Superior temporal gyrus (tissue), 1 donor: ENCODE results near the gene TXNDC11.

Source experiments
- DNase-seq: peaks from one replicate; pipeline ENCODE4 v3.0.0-alpha.2; 2016; ENCODE audit errors: extremely low spot score

The TXNDC11 gene

GRCh38 chr16:11660565-11660964 is 82.1 kb downstream of the TXNDC11 start:
- DNase-seq, result no peak

DNA sequence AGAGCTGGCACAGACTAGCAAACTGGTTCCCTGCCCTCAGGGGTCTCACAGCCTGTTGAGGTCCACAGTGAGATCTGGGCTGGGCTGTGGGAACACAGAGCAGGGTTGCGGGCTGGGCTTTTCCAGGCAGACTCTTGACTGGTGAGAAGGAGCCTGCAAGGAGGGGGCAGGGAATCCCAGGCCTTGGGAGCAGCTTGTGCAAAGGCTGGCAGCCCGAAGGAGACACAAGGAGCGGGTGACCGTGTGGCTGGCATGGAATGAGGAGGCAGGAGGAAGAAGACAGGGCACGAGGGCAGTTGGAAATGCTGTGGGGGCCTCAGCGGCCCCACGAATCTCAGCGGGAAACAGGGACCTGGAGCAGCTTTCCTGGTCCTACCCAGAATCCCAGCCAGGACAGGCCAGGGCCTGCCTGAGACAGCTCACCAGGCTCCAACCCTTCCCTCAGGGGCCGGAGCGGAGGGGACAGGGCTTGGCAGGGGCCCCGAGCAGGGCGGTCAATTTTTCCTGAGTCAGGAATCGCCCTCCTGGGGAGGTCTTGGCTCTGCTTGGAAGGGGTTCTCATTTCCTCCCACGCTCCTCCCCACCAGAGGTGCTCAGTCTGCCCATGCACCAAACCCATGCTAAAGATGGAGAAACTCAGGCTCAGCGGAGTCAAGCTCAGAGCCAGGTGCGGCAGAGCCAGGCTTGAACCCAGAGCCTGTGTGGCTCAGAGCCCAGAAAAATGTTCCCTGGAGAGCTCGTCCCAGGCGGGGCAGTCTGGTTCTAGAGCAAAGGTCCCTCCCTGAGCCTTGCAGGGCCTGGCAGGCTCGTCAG is 83.6 kb downstream of the TXNDC11 start:
- no peak for DNase-seq

- no peak for DNase-seq
These were observed 85.1 kb downstream of the TXNDC11 start for GRCh38 chr16:11657556-11657955.

DNA sequence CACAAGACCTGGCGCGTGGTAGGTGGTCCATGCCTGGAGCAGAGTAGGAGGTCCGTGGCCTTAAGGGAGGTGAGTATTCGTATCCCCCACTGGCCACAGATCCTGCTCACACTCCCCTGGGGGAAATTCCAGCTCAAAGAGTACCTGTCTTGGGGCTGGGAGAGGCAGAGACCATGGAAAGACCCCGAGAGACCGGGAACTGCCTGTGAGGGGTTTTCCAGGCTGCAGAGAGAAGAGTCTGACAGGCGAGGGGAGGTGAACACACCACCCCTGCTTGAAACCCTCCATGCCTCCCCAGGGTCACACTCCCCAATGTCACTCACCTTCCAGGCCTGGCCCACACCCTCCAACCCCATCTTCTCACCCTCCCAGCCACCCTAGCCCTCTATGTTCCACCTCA is 87.0 kb downstream of the TXNDC11 start:
- DNase-seq, result no peak

DNA sequence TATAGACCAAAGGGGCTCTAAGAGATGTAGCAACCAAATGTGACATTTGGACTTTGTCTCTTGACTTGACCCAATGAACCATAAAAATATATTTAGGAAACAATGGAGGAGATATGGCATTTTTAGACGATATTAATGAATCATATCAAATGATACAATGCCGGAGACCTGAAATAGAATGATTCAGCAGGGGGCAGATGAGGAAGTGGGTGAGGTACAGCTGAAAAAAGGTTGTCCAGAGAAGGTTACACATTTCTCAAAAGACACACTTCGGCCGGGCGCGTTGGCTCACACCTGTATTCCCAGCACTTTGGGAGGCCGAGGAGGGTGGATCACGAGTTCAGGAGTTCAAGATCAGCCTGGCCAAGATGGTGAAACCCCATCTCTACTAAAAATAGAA is 90.9 kb downstream of the TXNDC11 start:
- DNase-seq, result no peak

- no peak for DNase-seq
These were observed 91.7 kb downstream of the TXNDC11 start for GRCh38 chr16:11650641-11651591.

DNA sequence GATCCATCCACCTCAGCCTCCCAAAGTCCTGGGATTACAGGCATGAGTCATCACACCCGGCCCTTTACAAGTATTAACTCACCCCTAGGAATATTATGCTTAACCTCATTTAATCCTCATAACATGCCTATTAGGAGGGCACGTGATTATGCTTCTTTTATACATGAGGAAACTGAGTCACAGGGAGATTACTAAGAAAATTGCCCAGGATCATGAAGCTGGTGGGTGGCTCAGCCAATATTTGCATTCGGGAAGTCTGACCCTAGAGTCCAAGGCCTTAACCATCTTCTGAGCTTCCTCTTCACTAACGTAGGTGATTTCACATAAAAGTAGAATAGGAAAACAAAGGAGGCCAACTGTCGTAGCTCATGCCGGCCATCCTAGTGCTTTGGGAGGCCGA is 93.4 kb downstream of the TXNDC11 start:
- no peak for DNase-seq

- DNase-seq, result no peak
These were observed 99.9 kb downstream of the TXNDC11 start for GRCh38 chr16:11642765-11643116.

DNA sequence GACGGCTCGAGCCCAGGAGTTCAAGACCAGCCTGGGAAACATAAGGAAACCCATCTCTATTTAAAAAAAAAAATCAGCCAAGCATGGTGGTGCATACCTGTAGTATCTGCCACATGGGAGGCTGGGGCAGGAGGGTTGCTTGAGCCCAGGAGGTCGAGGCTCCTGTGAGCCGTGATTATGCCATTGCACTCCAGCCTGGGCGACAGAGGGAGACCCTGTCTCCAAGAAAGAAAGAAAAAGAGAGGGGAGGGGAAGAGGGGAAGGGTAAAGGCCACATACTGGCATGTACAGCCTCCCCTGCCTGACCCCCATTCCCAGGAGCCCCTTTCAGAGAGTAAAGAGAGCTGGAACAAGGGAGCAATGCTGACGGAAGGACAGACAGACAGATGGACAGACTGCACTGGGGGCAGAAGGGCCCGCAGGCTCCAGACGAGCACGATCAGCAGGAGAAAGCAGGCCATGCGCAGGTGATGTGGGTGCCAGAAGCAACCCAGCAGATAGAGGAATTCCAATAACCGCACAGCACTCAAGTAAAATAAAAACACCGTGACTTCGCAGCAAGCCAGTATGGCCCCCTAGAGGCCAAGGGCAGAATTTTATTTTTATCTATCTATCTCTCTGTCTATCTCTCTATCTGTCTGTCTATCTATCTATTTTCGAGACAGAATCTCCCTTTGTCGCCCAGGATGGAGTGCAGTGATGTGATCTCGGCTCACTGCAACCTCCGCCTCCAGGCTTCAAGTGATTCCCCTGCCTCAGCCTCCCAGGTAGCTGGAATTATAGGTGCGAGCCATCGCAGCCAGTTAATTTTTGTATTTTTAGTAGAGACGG is 101.5 kb downstream of the TXNDC11 start:
- DNase-seq, result peak; percentile 83

GRCh38 chr16:11639925-11640899 is 102.4 kb downstream of the TXNDC11 start:
- peak; percentile 77 for DNase-seq

- DNase-seq, result no peak
These were observed 103.6 kb downstream of the TXNDC11 start for GRCh38 chr16:11639008-11639562.

DNA sequence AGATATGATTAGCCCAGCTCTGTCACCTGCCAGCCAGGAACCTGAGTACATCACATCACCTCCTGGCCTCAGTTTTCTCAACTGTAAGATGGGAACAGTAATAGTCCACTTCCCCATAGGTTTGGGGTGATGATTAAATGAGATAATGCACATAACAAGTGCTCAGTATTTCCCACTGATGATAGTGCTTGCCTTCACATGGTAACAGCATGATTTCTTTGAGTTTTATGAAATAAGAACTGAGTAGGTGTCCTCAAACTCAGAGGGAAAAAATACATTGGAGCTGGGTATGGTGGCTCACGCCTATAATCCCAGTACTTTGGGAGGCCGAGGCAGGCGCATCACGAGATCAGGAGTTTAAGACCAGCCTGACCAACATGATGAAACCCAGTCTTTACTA is 104.5 kb downstream of the TXNDC11 start:
- DNase-seq, result no peak

- no peak for DNase-seq
These were observed 105.3 kb downstream of the TXNDC11 start for GRCh38 chr16:11637320-11637719.

DNA sequence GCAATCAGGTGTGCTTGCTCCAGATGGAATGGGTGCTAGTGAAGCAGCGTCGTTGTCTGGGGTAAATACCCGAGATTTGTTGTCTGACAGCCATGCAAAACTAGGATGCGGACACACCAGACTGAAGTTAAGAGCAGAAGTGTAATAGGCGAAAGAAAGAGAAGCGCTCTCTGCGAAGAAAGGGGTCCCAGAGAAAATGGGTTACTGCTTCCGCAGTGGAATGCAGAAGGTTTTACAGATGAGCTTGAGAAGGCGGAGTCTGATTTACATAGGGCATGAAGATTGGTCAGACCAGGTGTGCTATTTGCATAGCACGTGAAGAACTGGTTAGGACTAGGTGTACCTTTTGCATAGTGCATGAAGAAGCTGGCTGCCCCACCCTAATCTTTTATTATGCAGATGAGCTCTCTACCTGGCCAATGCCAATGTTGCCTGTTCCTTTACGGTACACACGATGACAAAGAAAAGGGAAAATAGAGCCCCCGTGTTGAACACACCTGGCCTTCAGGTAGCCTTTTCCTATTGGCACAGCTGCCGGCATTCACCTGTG is 106.4 kb downstream of the TXNDC11 start:
- DNase-seq, result no peak

- no peak for DNase-seq
These were observed 106.9 kb downstream of the TXNDC11 start for GRCh38 chr16:11635679-11636171.

DNA sequence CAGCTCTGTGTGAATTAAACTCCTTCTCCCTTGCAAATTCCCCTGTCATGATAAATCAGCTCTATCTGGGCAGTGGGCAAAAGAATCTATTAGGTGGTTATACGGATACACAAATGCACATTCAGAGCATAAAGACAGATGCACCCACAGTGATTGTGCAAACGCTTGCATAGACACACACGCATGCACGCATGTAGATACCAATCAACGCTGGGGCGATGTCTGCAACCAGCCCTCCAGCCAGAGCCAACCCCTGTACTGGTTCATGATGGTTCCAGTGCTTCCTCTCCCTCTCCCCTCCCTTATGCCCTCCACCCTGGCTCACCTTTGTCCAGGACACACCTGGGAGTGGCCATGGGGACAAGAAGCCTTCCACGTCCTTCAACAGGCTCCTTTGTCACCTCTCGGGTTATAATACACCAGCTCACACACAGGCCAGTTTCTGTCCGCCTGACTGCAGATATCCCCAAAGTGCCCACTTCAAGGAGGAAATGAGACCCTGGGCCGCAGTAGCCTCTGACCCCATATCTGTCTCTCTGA is 107.5 kb downstream of the TXNDC11 start:
- DNase-seq, result no peak

DNA sequence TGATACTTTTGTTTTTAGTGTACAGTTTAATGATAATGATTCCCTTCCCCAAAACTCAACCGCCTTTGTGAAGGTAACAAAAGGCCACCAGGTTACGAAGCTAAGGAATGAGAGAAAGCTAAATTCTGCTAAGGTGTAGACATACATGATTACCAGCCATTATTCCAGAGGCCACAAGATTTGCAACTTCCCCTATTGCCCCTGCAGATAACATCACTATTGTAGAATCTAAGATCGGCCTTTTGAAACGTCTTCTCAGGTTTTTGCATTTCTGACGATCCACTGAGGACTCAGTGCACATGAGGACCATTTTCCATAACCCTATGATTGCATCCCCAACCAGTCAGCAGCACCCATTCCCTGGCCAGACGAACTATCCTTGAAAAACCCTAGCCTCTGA is 108.3 kb downstream of the TXNDC11 start:
- DNase-seq, result no peak

GRCh38 chr16:11633113-11633512 is 109.5 kb downstream of the TXNDC11 start:
- DNase-seq, result no peak

GRCh38 chr16:11632455-11632939 is 110.2 kb downstream of the TXNDC11 start:
- no peak for DNase-seq
